CD4-positive, CD25-positive, alpha-beta regulatory T cell (primary cell): Measurements from ENCODE around the gene SLC6A13. TPM values are rescaled to one million over a fixed set of nuclear protein-coding genes. Genes with fewer than 3 reads are reported as not detected.
A peak's percentile ranks its signal among the peaks of the same experiment; 100 is the strongest.
"Not testable (repeated sequence)": the region's sequence is repeated elsewhere in the genome, so short reads cannot be mapped to it uniquely, and the experiment has no call there.

Experiments
- ATAC-seq, 2 donors: fragments of 150-1000 bp; cut with Tn5 transposase; one replicate each; pipeline ENCODE4 v1.10.0; 2021; ENCODE audit warnings: low read depth in 2 of 2, moderate number of reproducible peaks in 2 of 2, moderate library complexity in 1 of 2
- DNase-seq, 3 donors: peaks; one replicate each; pipeline versions ENCODE4 v3.0.0 to v3.0.0-alpha.2; 2012 to 2022; ENCODE audit warnings: mixed read lengths in 1 of 3
- H3K27ac ChIP-seq: one replicate; pipeline ENCODE4 v1.7.0; 2013; ENCODE audit warnings: mild to moderate bottlenecking, low read length; ENCODE audit not compliant: insufficient read depth, poor library complexity, severe bottlenecking
- H3K27me3 ChIP-seq: one replicate; pipeline ENCODE4 v1.7.0; 2013; ENCODE audit warnings: low read length; ENCODE audit not compliant: control insufficient read depth, insufficient read depth
- H3K36me3 ChIP-seq: one replicate; pipeline ENCODE4 v1.7.0; 2013; ENCODE audit warnings: mild to moderate bottlenecking, low read length, moderate library complexity; ENCODE audit not compliant: control insufficient read depth, insufficient read depth
- H3K4me1 ChIP-seq: 2 replicates; pipeline ENCODE4 v1.7.0; 2013; ENCODE audit warnings: mild to moderate bottlenecking, low read length; ENCODE audit not compliant: insufficient read depth, control insufficient read depth, poor library complexity, severe bottlenecking
- H3K4me3 ChIP-seq: one replicate; pipeline ENCODE4 v1.7.0; 2013; ENCODE audit warnings: low read depth, mild to moderate bottlenecking, low read length, moderate library complexity
- H3K9me3 ChIP-seq, 2 experiments: 1 replicate in 1 of 2; 2 replicates in 1 of 2; pipeline ENCODE4 v1.7.0; 2013; ENCODE audit warnings: low read length in 2 of 2, mild to moderate bottlenecking in 1 of 2, moderate library complexity in 1 of 2; ENCODE audit not compliant: control insufficient read depth in 2 of 2
- H3K27ac Mint-ChIP-seq, 3 donors: one replicate each; pipeline ENCODE4 v1.8.0; 2020 to 2022; ENCODE audit warnings: mild to moderate bottlenecking in 3 of 3, mixed read lengths in 3 of 3, moderate library complexity in 2 of 3
- H3K27me3 Mint-ChIP-seq: one replicate; pipeline ENCODE4 v1.8.0; 2022; ENCODE audit warnings: mild to moderate bottlenecking, mixed read lengths
- H3K36me3 Mint-ChIP-seq: one replicate; pipeline ENCODE4 v1.8.0; 2020; ENCODE audit warnings: mixed read lengths
- H3K4me1 Mint-ChIP-seq, 4 donors: one replicate each; pipeline ENCODE4 v1.8.0; 2020 to 2022; ENCODE audit warnings: mixed read lengths in 4 of 4, mild to moderate bottlenecking in 1 of 4
- H3K4me3 Mint-ChIP-seq, 4 donors: one replicate each; pipeline ENCODE4 v1.8.0; 2020 to 2022; ENCODE audit warnings: mild to moderate bottlenecking in 4 of 4, mixed read lengths in 4 of 4, moderate library complexity in 3 of 4
- H3K9me3 Mint-ChIP-seq, 7 donors: one replicate each; pipeline ENCODE4 v1.8.0; 2020 to 2022; ENCODE audit warnings: mixed read lengths in 7 of 7, mild to moderate bottlenecking in 3 of 7, moderate library complexity in 2 of 7
- polyA plus RNA-seq, 4 donors: library from polyadenylated mRNA; unstranded; fragments of 300-500 nt; fragmentation: Illumina TruSeq; gene quantifications; one replicate each; pipeline ENCODE4 v1.2.3, GENCODE V29; 2021
- total RNA-seq: library from RNA; stranded (reverse); gene quantifications from one replicate; pipeline ENCODE4 v1.2.3, GENCODE V29; 2022

SLC6A13 gene
- total and polyA plus RNA-seq, 5 donors from 2014 or later, result 0.49 TPM; not detected in 4

DNA sequence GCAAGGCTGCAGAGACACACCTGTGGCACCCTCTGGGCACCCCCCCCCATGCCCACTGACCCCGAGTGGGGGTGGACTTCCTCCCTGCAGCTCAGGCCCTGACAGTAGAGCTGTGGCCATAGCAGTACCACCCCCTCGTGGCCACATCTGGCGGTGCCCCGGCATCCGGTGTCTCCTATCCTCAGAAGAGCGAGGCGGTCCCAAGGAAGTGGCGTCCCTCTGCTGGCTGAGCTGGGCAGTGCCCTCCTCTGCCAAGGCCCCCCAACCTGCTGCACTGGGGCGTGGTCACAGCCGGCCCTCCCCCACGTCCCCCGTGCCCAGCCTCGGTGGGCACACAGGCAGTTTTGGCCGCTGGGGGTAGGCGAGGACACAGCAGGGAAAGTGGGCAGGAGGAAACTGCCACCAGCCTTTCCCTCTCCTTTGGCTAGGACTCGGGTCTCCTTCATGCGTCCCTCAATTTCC, 42.7 kb downstream of the SLC6A13 start:
- Mint-ChIP-seq H3K4me3 (no peak overlapping the region), H3K9me3 (no peaks in the 10 kb centered on the region), H3K27me3 (peaks cover 22% of the 10 kb centered on the region), H3K4me1 (peaks cover 0 to 4% (median 0%) of the 10 kb centered on the region in 4 donors), H3K36me3 (no peaks in the 10 kb centered on the region), H3K27ac (no peak overlapping the region)
- no peaks in the 10 kb centered on the region for H3K36me3 ChIP-seq
- no peaks in the 10 kb centered on the region for H3K9me3 ChIP-seq
- no peaks in the 10 kb centered on the region for H3K4me1 ChIP-seq
- no peak overlapping the region for H3K4me3 ChIP-seq
- no peak overlapping the region for H3K27ac ChIP-seq
- ATAC-seq (peak; percentile 57 to 69), DNase-seq (peak; percentile 6 to 71 (median 23))
- H3K27me3 ChIP-seq, result no peaks in the 10 kb centered on the region

DNA sequence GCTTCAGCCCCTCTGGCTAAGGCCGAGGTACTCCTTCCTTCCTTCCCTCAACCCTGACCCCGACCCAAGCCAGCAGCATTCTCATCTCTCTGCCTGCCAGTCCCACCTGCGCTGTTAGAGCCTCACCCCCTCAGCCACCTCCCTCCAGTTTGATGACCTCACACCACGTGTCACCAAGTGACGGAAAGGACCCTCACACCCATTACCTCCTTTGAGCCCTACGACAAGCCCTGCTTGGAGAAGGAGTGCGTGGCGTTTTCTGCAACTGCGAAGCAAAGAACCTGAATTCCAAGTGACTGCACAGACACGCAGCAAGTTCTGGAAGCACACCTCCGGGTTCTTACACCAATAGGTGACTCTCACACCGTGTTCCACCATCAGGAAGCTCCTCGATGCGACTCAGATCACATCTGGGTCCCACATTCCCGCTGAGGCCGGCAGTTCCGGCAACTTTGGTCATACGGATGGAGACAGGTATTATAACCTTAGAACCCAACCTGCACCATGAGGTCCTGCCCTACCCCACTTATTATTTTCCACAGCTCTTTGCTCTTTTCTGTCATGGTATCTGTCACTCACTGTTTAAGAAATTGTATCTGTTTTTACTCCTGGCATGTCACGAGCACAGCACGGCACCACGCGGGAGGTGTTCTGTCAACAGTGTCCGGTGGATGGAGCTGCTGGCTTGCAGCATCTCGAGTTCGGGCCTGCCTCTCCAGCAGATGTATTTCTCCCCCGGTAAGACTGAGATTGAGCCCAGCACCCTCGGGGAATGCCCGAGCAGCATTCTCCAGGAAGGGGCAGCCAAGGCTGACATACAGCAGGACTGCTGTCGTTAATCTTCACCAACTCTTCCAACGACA, 43.7 kb downstream of the SLC6A13 start:
- Histone ChIP-seq H3K4me3 (no peak overlapping the region), H3K27ac (no peak overlapping the region), H3K36me3 (no peaks in the 10 kb centered on the region), H3K27me3 (no peaks in the 10 kb centered on the region), H3K4me1 (no peaks in the 10 kb centered on the region), H3K9me3 (no peaks in the 10 kb centered on the region)
- Mint-ChIP-seq H3K9me3 (no peaks in the 10 kb centered on the region), H3K4me3 (no peak overlapping the region), H3K27me3 (peaks cover 23% of the 10 kb centered on the region), H3K4me1 (peaks cover 0 to 4% (median 0%) of the 10 kb centered on the region in 4 donors), H3K36me3 (no peaks in the 10 kb centered on the region), H3K27ac (no peak overlapping the region)
- ATAC-seq (no peak), DNase-seq (no peak)

DNA sequence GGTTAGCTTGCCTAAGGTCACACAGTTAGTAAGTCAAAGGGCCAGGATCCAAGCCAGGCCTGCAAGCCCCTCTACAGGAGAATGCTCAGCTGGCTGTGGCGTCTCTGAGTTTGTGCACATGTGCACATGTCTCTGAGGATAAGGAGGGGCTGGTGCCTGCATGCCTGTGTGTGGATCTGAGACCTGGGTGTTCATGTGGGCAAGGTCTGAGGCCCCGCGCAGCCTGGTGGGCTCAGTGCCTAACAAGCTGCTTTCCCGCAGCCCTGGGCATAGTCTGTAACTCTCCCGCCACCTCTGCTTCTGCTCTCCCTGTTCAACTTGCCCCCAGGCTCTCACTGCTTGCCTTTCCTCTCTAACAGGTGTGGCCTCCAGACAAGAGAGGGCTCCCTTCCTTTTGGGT, 44.4 kb downstream of the SLC6A13 start:
- DNase-seq (no peak), ATAC-seq (no peak)
- Mint-ChIP-seq H3K36me3 (no peaks in the 10 kb centered on the region), H3K27ac (no peak overlapping the region), H3K27me3 (peaks cover 23% of the 10 kb centered on the region), H3K9me3 (no peaks in the 10 kb centered on the region), H3K4me3 (no peak overlapping the region), H3K4me1 (peaks cover 0 to 4% (median 0%) of the 10 kb centered on the region in 4 donors)
- Histone ChIP-seq H3K36me3 (no peaks in the 10 kb centered on the region), H3K27me3 (no peaks in the 10 kb centered on the region), H3K4me1 (no peaks in the 10 kb centered on the region), H3K27ac (no peak overlapping the region), H3K9me3 (no peaks in the 10 kb centered on the region), H3K4me3 (no peak overlapping the region)

DNA sequence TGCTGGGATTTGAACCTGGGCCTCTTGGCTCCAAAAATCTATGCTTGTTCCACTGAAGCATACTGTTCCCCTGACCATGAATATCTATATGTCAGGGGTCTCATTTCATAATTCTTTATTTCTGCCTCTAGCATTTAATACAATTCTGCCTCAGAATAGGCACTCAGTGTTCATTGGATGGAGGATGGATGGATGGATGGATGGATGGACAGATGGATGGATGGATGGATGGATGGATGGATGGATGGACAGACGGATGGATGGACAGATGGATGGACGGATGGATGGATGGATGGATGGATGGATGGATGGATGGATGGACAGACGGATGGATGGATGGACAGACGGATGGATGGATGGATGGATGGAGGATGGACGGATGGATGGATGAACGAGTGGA, 45.6 kb downstream of the SLC6A13 start:
- ATAC-seq, H3K9me3 Mint-ChIP-seq, H3K36me3 ChIP-seq, H3K9me3 ChIP-seq, H3K36me3 Mint-ChIP-seq, H3K4me1 ChIP-seq, H3K4me3 ChIP-seq, H3K4me1 Mint-ChIP-seq, H3K27ac ChIP-seq, H3K27me3 ChIP-seq, DNase-seq, H3K4me3 Mint-ChIP-seq: not testable (repeated sequence)
- Mint-ChIP-seq H3K27me3 (peaks cover 22% of the 10 kb centered on the region), H3K27ac (peak overlapping the region in 2 of 3 donors; percentile 62 to 76)

DNA sequence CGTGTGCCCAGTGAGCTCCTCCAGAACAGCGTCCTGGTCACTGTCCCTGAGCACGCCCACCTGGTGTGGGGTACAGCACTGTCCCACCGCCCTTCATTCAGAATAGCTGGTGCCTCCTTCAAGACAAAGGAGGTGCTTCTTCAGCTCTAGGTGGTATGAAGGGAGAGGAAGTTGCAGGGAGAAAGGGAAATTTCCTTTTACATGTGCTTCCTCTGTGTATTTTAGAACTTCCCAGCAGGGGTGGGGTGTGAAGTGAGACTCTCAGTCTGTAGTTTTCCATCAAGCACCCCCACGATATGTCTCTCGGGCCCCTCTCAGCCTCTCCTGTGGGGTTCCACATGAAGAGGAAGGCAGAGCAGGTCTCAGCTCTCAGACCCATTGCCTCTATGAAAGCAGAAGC, 47.5 kb downstream of the SLC6A13 start:
- Histone ChIP-seq H3K9me3 (no peaks in the 10 kb centered on the region), H3K36me3 (no peaks in the 10 kb centered on the region), H3K27me3 (no peaks in the 10 kb centered on the region), H3K27ac (no peak overlapping the region), H3K4me1 (peaks cover 4% of the 10 kb centered on the region), H3K4me3 (no peak overlapping the region)
- no peak overlapping the region for H3K27ac Mint-ChIP-seq
- H3K36me3 Mint-ChIP-seq, result no peaks in the 10 kb centered on the region
- ATAC-seq (no peak), DNase-seq (no peak)
- H3K4me1 Mint-ChIP-seq, result peaks cover 0 to 10% (median 0%) of the 10 kb centered on the region in 4 donors
- no peak overlapping the region for H3K4me3 Mint-ChIP-seq
- H3K27me3 Mint-ChIP-seq, result peaks cover 33% of the 10 kb centered on the region
- peaks cover 0 to 2% (median 0%) of the 10 kb centered on the region in 7 donors for H3K9me3 Mint-ChIP-seq

DNA sequence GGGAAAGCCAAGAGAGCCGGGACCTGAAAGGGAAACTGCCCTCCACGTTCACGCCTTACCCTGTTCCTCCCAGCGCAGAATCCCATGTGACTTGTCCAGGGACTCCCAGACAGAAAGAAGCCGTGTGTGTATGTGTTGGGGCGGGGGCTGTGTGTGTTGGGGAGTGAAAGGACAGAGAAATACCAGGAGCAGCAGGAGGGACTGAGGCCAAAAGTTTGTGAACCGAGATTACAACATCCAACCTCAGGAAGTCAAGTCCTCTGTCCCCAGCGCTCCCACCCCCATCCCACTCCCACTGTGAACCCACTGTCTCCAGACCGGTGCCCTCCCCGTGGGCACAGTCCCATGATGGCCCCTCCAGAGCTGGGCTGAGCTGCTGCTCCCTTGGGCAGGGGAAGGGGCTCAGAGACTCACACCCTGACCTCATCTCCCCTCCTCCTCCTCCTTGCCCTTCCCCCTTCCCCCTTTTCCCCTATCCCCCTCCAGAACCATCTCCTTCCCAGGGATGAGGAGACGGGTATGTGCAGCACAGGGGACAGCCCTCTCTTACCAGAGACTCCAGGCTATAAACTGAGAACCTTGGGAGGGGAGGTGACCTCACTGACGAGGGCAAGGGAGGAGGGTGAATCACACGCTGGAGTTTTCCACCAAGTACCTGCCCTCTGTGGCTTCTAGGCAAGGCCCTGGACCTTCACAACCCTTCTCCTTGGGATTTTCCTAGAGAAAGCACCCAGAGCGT, 48.5 kb downstream of the SLC6A13 start, which contains the start of gene SLC6A12:
TSS of gene SLC6A12 (minus strand) at position 155 of the 739 bp plus-strand sequence. CDS start 4,171 bp downstream, outside the sequence.
- H3K4me3 Mint-ChIP-seq, result no peak within 1 kb of the TSS
- H3K27me3 Mint-ChIP-seq, result peaks cover 35% of the 10 kb centered on the region
- peaks cover 0 to 2% (median 0%) of the 10 kb centered on the region in 7 donors for H3K9me3 Mint-ChIP-seq
- peak within 1 kb of the TSS in 1 of 3 donors; percentile 48 for H3K27ac Mint-ChIP-seq
- Histone ChIP-seq H3K36me3 (no peaks in the 10 kb centered on the region), H3K9me3 (no peaks in the 10 kb centered on the region), H3K4me1 (peaks cover 4% of the 10 kb centered on the region), H3K27me3 (no peaks in the 10 kb centered on the region), H3K27ac (no peak within 1 kb of the TSS), H3K4me3 (no peak within 1 kb of the TSS)
- ATAC-seq, result no peak
- DNase-seq, result no peak
- peaks cover 0 to 6% (median 0%) of the 10 kb centered on the region in 4 donors for H3K4me1 Mint-ChIP-seq
- H3K36me3 Mint-ChIP-seq, result no peaks in the 10 kb centered on the region

DNA sequence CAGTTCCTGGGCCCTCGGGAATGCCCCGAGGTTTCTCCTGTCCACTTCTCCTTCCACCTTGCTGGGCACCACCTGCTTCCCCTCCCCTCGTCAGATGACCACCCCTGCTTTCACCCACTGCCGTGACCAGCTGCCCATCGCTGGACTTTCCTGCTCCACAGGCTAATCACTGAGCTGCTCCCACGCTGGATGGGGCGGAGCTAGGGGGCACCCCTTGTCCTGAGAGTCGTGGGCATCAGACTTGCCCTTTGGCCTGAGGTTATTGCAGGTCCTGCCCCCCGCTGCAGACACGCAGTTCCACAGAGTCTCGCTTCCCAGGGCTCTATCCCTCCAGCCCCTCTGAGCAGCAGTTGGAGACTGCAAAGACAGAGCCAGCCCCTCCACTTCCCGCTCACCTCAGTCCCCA, 49.1 kb downstream of the SLC6A13 start:
- Histone ChIP-seq H3K4me1 (peaks cover 4% of the 10 kb centered on the region), H3K36me3 (no peaks in the 10 kb centered on the region), H3K27me3 (no peaks in the 10 kb centered on the region), H3K9me3 (no peaks in the 10 kb centered on the region), H3K4me3 (no peak overlapping the region), H3K27ac (no peak overlapping the region)
- Mint-ChIP-seq H3K36me3 (no peaks in the 10 kb centered on the region), H3K27ac (no peak overlapping the region), H3K9me3 (peaks cover 0 to 2% (median 0%) of the 10 kb centered on the region in 7 donors), H3K27me3 (peaks cover 38% of the 10 kb centered on the region), H3K4me1 (peaks cover 0 to 6% (median 0%) of the 10 kb centered on the region in 4 donors), H3K4me3 (no peak overlapping the region)
- DNase-seq (no peak), ATAC-seq (no peak)
